Calu3 (cell line): ENCODE data around the gene GRK1. TPM values are rescaled to one million over a fixed set of nuclear protein-coding genes. Genes with fewer than 3 reads are reported as not detected.

Experiments used
- BruUV-seq: library from RNA; stranded (reverse); fragments of 400-500 nt; replicated peaks from 2 replicates; lab custom pipeline; 2021; lab: Mats Ljungman, UMichigan
- CTCF ChIA-PET: fragments of 300-600 bp; sonication (Branson Sonifier 250); formaldehyde crosslinking; loops from one replicate; lab custom pipeline; 2022; ENCODE audit warnings: antibody characterized with exemption; lab: Charles Lee
- DNase-seq: peaks from one replicate; pipeline ENCODE4 v3.0.0; 2022
- H3K27ac Mint-ChIP-seq: one replicate; pipeline ENCODE4 v1.8.0; 2022; ENCODE audit warnings: mixed read lengths; ENCODE audit not compliant: unreplicated experiment
- H3K27me3 Mint-ChIP-seq: one replicate; pipeline ENCODE4 v1.8.0; 2022; ENCODE audit warnings: mixed read lengths; ENCODE audit not compliant: unreplicated experiment
- H3K36me3 Mint-ChIP-seq: one replicate; pipeline ENCODE4 v1.8.0; 2022; ENCODE audit warnings: mild to moderate bottlenecking, moderate library complexity, mixed read lengths; ENCODE audit not compliant: insufficient read depth, unreplicated experiment
- H3K4me1 Mint-ChIP-seq: one replicate; pipeline ENCODE4 v1.8.0; 2022; ENCODE audit warnings: mild to moderate bottlenecking, low read depth, mixed read lengths; ENCODE audit not compliant: unreplicated experiment
- H3K4me3 Mint-ChIP-seq: one replicate; pipeline ENCODE4 v1.8.0; 2022; ENCODE audit warnings: mild to moderate bottlenecking, low read depth, moderate library complexity, mixed read lengths; ENCODE audit not compliant: unreplicated experiment
- H3K9me3 Mint-ChIP-seq: one replicate; pipeline ENCODE4 v1.8.0; 2022; ENCODE audit warnings: low read depth, mixed read lengths; ENCODE audit not compliant: unreplicated experiment
- intact Hi-C: fragments of 100-400 bp; cut with micrococcal nuclease; formaldehyde crosslinking; loops from one replicate; pipeline ENCODE4 v1.10.0; 2022; ENCODE audit not compliant: unreplicated experiment
- total RNA-seq: library from RNA; stranded (reverse); gene quantifications from 2 replicates; pipeline ENCODE4 v1.2.3, GENCODE V29; 2022
- TF ChIP-seq, protein P1 (sequence below): fragments of 200-600 bp; IDR thresholded peaks from one replicate; pipeline ENCODE4 v1.8.0; 2022; ENCODE audit warnings: antibody characterized with exemption; ENCODE audit not compliant: unreplicated experiment

The GRK1 gene
- total RNA-seq, 1 experiment from 2014 or later = not detected

DNA sequence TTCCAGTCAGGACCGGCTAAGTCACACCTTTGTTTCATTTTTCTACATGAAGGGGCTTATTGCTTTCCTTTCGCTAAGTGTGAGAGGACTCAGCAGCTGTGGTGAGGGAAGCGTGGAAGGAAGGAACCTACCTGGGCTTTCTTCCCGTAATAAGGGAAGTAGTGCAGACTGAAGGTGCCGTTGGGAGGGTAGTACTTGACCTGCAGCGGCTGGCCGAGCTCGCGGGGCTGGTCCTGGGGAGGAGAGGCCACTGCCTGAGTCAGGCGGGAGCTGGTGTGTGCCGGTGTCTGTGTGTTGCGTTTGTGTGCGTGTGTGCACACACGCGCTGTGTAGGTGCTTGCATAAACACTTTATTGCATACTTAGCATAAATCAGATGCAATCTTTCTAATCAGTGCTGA lies 16.7 kb upstream of the GRK1 start:
- H3K4me1 Mint-ChIP-seq = no peaks in the 10 kb centered on the region
- H3K36me3 Mint-ChIP-seq = no peaks in the 10 kb centered on the region
- no peaks in the 10 kb centered on the region for H3K27me3 Mint-ChIP-seq
- no peak overlapping the region for H3K4me3 Mint-ChIP-seq
- H3K9me3 Mint-ChIP-seq = peaks cover 4% of the 10 kb centered on the region
- CTCF ChIA-PET = no interaction called here
- H3K27ac Mint-ChIP-seq = no peak overlapping the region
- DNase-seq = no peak
- intact Hi-C loops = no loop called here
- TF ChIP-seq, protein P1, sequence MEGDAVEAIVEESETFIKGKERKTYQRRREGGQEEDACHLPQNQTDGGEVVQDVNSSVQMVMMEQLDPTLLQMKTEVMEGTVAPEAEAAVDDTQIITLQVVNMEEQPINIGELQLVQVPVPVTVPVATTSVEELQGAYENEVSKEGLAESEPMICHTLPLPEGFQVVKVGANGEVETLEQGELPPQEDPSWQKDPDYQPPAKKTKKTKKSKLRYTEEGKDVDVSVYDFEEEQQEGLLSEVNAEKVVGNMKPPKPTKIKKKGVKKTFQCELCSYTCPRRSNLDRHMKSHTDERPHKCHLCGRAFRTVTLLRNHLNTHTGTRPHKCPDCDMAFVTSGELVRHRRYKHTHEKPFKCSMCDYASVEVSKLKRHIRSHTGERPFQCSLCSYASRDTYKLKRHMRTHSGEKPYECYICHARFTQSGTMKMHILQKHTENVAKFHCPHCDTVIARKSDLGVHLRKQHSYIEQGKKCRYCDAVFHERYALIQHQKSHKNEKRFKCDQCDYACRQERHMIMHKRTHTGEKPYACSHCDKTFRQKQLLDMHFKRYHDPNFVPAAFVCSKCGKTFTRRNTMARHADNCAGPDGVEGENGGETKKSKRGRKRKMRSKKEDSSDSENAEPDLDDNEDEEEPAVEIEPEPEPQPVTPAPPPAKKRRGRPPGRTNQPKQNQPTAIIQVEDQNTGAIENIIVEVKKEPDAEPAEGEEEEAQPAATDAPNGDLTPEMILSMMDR = no peak
- BruUV-seq = no TSS peak

DNA sequence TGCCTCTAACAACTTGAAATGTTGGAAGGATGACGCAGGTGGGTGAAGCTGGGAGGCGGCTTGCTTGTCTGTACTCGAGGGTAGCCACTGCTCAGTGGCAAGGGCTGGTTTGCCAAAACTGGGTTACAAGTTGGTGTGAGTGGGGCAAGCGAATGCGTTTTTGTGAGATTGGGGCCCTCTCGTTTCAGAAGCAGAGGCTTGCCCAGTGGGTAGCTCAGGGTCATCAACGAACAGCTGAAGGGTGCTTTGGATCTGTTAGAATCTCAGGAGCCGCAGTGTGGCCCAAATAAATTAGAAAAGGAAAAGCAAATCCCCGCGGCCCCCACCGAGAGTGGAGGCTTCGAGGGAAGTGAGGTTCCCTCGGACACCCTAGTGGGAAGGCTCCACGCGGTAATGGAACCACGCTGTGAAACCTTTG lies 16.3 kb upstream of the GRK1 start:
- BruUV-seq = no TSS peak
- no peaks in the 10 kb centered on the region for H3K27me3 Mint-ChIP-seq
- no peak overlapping the region for H3K27ac Mint-ChIP-seq
- DNase-seq = no peak
- CTCF ChIA-PET = no interaction called here
- TF ChIP-seq, protein P1 = no peak
- H3K9me3 Mint-ChIP-seq = peaks cover 4% of the 10 kb centered on the region
- H3K4me3 Mint-ChIP-seq = no peak overlapping the region
- no peaks in the 10 kb centered on the region for H3K4me1 Mint-ChIP-seq
- no peaks in the 10 kb centered on the region for H3K36me3 Mint-ChIP-seq
- intact Hi-C loops = no loop called here

DNA sequence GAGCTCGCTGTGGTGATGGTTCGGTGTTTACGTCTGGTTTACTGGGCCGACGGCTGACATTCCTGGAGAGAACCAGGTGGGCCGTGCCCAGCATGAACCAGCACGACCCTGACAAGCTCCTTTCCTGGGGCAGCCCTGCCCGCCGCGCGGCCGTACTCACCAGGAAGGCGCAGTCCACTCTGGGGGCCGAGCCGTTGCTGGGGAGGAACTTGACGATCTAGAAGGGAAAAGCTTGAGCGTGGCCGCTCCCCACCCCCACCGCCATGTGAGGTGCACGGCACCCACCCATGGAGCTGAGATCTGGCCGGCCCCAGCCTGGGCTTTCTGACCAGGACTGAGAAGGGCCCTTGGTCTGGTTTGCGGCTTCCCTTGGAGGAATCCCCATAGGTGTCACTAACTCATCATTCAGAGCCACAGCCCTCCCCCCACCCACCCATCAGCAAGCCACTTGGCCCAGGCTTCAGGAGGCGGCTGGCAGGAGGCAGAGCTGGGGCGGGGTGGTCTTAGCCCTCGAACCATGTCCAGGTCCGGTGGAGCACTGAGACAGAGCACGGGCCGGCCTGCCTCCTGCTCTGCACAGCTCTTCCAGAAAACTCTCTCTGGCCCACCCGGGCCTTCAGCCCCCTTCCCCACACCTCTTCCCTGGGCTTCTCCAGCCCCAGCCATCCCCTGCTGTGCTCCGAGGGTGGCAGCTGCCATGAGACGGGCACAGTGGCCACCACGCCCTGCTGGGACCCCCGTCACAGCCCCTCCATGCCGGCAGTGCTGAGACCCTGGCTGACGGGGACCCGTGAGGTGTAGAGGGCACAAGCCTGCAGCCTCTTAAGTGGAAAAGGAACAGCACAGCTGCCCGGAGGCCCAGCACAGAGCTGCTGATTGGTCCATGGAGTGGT lies 15.3 kb upstream of the GRK1 start:
- BruUV-seq = no TSS peak

DNA sequence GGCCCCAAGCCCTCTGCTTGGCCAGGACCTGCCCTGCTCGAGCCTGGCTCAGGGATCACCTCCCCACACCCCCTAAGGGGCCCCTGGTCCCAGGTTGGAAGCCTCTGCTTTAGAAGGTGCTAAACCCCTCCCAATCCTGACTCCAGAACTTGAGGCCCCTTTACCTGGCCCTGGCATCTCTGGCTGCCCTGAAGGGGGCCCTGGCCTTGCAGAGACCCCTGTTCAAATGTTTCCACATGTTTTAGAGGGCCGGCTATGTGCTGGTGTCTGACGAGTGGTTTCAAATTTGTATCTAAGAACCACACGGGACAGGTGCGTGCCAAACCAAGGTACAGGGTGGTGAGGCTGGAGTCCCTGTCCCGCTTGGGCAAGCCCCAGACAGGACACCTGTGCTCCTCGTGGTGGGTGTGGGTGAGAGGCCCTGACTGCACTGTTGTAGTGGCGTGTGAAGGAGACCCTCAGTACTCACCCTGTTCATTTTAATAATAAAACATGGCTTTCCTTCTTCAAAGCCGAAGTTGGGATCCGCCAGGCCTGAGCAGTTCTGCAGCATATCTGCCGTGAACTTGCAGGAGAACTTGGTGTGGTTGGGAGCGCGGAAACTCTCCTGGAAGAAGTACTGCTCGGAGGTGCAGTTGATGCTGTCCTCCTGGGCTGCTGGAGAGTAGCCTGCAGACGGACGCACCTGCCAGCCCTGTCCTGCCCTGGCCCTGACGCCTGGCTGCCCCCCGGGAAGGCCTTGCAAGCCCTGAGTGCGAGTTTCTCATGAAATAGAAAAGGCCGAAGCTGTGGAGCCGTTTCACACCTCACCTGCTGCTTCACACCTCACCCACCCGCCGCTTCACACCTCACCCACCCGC lies 14.4 kb upstream of the GRK1 start:
- no TSS peak for BruUV-seq
- CTCF ChIA-PET = no interaction called here
- Mint-ChIP-seq H3K36me3 (no peaks in the 10 kb centered on the region), H3K27me3 (no peaks in the 10 kb centered on the region), H3K9me3 (no peaks in the 10 kb centered on the region), H3K4me1 (no peaks in the 10 kb centered on the region), H3K27ac (no peak overlapping the region), H3K4me3 (no peak overlapping the region)
- TF ChIP-seq, protein P1 = no peak
- DNase-seq = no peak
- intact Hi-C loops = no loop called here

More for the DNA sequence above, 15.3 kb upstream of the GRK1 start:
- DNase-seq = no peak
- intact Hi-C loops = no loop called here
- Mint-ChIP-seq H3K4me3 (no peak overlapping the region), H3K36me3 (no peaks in the 10 kb centered on the region), H3K9me3 (no peaks in the 10 kb centered on the region), H3K27ac (no peak overlapping the region), H3K27me3 (no peaks in the 10 kb centered on the region), H3K4me1 (no peaks in the 10 kb centered on the region)
- TF ChIP-seq, protein P1 = no peak
- CTCF ChIA-PET = no interaction called here
